K562 (cell line): ENCODE results near the gene MATCAP1.
A peak's percentile ranks its signal among the peaks of the same experiment; 100 is the strongest.

ENCODE experiments used
- AFF4 ChIP-seq: sonication (generic); formaldehyde crosslinking; IDR thresholded peaks from 2 replicates; pipeline ENCODE4 v1.8.0; 2023; ENCODE audit warnings: mild to moderate bottlenecking, missing genetic modification reagents
- CCAR2 ChIP-seq: fragments of 200-400 bp; formaldehyde crosslinking; IDR thresholded peaks from 2 replicates; pipeline ENCODE4 v1.6.1; 2017; ENCODE audit warnings: mild to moderate bottlenecking, low read depth, low read length
- CEBPB ChIP-seq: fragments of 450-650 bp; IDR thresholded peaks from 2 replicates; pipeline ENCODE4 v1.6.1; 2016; ENCODE audit warnings: missing genetic modification characterization, missing compliant biosample characterization
- CTCF ChIP-seq, 3 experiments: IDR thresholded peaks in 2 of 3; conservative IDR thresholded peaks in 1 of 3; 2 replicates each; pipeline ENCODE4 v1.5.1; 2011 to 2012; ENCODE audit warnings: low read length in 3 of 3, mild to moderate bottlenecking in 3 of 3, control low read depth in 2 of 3, improper control_type of control experiment in 1 of 3, inconsistent platforms in 1 of 3, low read depth in 1 of 3, mixed read lengths in 1 of 3, moderate library complexity in 1 of 3; ENCODE audit not compliant: insufficient read depth in 2 of 3
- E4F1 ChIP-seq: fragments of 250-450 bp; sonication (Bioruptor Pico); IDR thresholded peaks from 2 replicates; pipeline ENCODE4 v1.5.0; 2021; ENCODE audit warnings: mild to moderate bottlenecking, borderline replicate concordance
- GABPA ChIP-seq: fragments of 200-800 bp; sonication (Bioruptor generic); conservative IDR thresholded peaks from 2 replicates; pipeline ENCODE4 v1.6.1; 2016; ENCODE audit warnings: low read depth, missing genetic modification characterization, missing compliant biosample characterization
- KDM1A ChIP-seq, 2 experiments: fragments of 450-650 bp; IDR thresholded peaks; 2 replicates each; pipeline ENCODE4 v1.6.1; 2016; ENCODE audit warnings: mild to moderate bottlenecking in 2 of 2
- SREBF2 ChIP-seq: sonication (generic); formaldehyde crosslinking; IDR thresholded peaks from 2 replicates; pipeline ENCODE4 v1.4.0; 2020; ENCODE audit warnings: mild to moderate bottlenecking, missing genetic modification reagents
- TAF1 ChIP-seq: IDR thresholded peaks from 2 replicates; pipeline ENCODE4 v1.6.1; 2011; ENCODE audit warnings: mild to moderate bottlenecking, low read length, moderate library complexity; ENCODE audit not compliant: insufficient read depth, control insufficient read depth, severe bottlenecking; ENCODE audit errors: extremely low read depth

GRCh38 chr16:67226804-67227566 is 43.2 kb upstream of the MATCAP1 start, which contains the start of gene TMEM208:
- peak; percentile 76 for TF ChIP-seq TAF1
- TF ChIP-seq SREBF2 (CRISPR knock-in tag), result no peak
- no peak for TF ChIP-seq CCAR2
- peak in 2 of 3 experiments; percentile 27 to 28; a peak in 4 of 6 replicates for TF ChIP-seq CTCF (IDR thresholded peaks at IDR 0.05 in 2 of 3, conservative IDR thresholded peaks at IDR 0.05 in 1 of 3; ENCODE audit: insufficient read depth in 2 of 3, low read depth in 1 of 3, low read length in 3 of 3)
- TF ChIP-seq GABPA (tag), result peak; percentile 100
- TF ChIP-seq E4F1, result no peak
- TF ChIP-seq KDM1A (IDR thresholded peaks at IDR 0.05), result no peak
- TF ChIP-seq CEBPB, result no peak
- no peak for TF ChIP-seq AFF4 (CRISPR knock-in tag)
